Tibial nerve (tissue), 3 donors: ENCODE measurements around the gene SH2D7.

Experiments
- CTCF ChIP-seq, 5 experiments: fragments of 200-600 bp in 3 of 5; fragments of 450-650 bp in 2 of 5; sonication (generic) in 3 of 5; IDR thresholded peaks; one replicate each; pipeline ENCODE4 v1.5.1; 2016 to 2019; ENCODE audit warnings: antibody characterized with exemption in 5 of 5, mild to moderate bottlenecking in 3 of 5, moderate library complexity in 2 of 5
- POLR2A ChIP-seq, 2 donors: fragments of 450-650 bp; IDR thresholded peaks; one replicate each; pipeline ENCODE4 v1.6.1; 2017; ENCODE audit warnings: antibody characterized with exemption in 2 of 2, mild to moderate bottlenecking in 2 of 2, moderate library complexity in 2 of 2

DNA sequence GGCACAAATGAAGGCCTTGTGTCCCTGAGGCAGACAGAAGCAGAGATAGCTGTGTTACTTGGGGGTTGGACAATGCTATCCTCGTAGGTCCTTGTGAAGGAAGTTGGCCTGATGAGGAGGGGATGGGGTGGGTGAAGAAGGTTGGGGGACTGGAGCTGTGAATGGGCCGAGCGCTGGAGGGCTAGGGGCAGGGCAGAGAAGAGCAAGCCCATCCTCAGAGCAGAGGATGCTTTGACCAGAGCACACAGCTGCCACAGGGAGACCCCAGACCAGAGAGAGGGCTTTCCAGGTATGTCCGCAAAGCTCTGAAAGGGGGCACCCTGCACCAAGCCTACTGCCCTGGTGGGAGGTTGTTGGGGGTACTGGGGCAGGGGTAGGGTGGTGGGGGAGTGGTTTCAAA lies 9.2 kb upstream of the SH2D7 start:
- TF ChIP-seq CTCF (IDR thresholded peaks at IDR 0.05) (no peak), POLR2A (IDR thresholded peaks at IDR 0.05) (no peak)
